A549 (cell line): Measurements from ENCODE around the gene BRI3BP. TPM values are rescaled to one million over a fixed set of nuclear protein-coding genes. Genes with fewer than 3 reads are reported as not detected.
A peak's percentile ranks its signal among the peaks of the same experiment; 100 is the strongest.
"Not testable (repeated sequence)": the region's sequence is repeated elsewhere in the genome, so short reads cannot be mapped to it uniquely, and the experiment has no call there.

Experiments used
- ATAC-seq, 2 experiments: fragments of 200-7000 bp in 1 of 2; fragments of >200 bp in 1 of 2; cut with Nextera tagmentation in 1 of 2; cut with Tn5 transposase in 1 of 2; 3 replicates each; pipeline versions ENCODE4 v1.8.0 to v1.9.1; 2018 to 2020; ENCODE audit warnings: mild to moderate bottlenecking in 1 of 2, moderate library complexity in 1 of 2
- CTCF ChIA-PET: fragments of 300-600 bp; sonication (Branson Sonifier 250); formaldehyde crosslinking; extraction: SDS; loops from one replicate; lab custom pipeline; 2021; ENCODE audit warnings: antibody characterized with exemption, inconsistent platforms; lab: Yijun Ruan, JAX
- POLR2A ChIA-PET: fragments of 350-600 bp; formaldehyde crosslinking; extraction: SDS; loops from one replicate; lab custom pipeline; 2021; ENCODE audit warnings: antibody characterized with exemption, inconsistent platforms; lab: Yijun Ruan, JAX
- DNase-seq, 2 experiments: peaks; one replicate each; pipeline versions ENCODE4 v3.0.0 to v3.0.0-alpha.2; 2011 to 2016; ENCODE audit warnings: low read depth in 1 of 2, low spot score in 1 of 2
- FAIRE-seq: peaks from 2 replicates; lab custom pipeline; 2011; peaks lifted over from hg19 to GRCh38; lab: Jason Lieb, UNC
- H3K27ac ChIP-seq, 2 experiments: fragments of >200 bp; sonication (Bioruptor Twin); formaldehyde crosslinking; 3 replicates each; pipeline ENCODE4 v1.5.1; 2016 to 2017
- H3K4me1 ChIP-seq: fragments of >200 bp; sonication (Bioruptor Twin); formaldehyde crosslinking; 3 replicates; pipeline ENCODE4 v1.6.1; 2016
- H3K4me2 ChIP-seq: fragments of >200 bp; sonication (Bioruptor Twin); formaldehyde crosslinking; 3 replicates; pipeline ENCODE4 v1.6.1; 2016
- H3K4me3 ChIP-seq: fragments of >200 bp; sonication (Bioruptor Twin); formaldehyde crosslinking; 3 replicates; pipeline ENCODE4 v1.5.1; 2016
- H3K9me3 ChIP-seq: fragments of >200 bp; sonication (Bioruptor Twin); formaldehyde crosslinking; 3 replicates; pipeline ENCODE4 v1.6.1; 2016
- E2F6 ChIP-seq: IDR thresholded peaks from 2 replicates; pipeline ENCODE4 v1.6.1; 2012; ENCODE audit warnings: low read depth, borderline replicate concordance
- EP300 ChIP-seq, 2 experiments: fragments of >200 bp; sonication (Bioruptor Twin); formaldehyde crosslinking; IDR thresholded peaks; 2 replicates in 1 of 2; 3 replicates in 1 of 2; pipeline ENCODE4 v1.6.1; 2016 to 2017
- FOXS1 ChIP-seq: fragments of 250-450 bp; sonication (Bioruptor Pico); IDR thresholded peaks from 2 replicates; pipeline ENCODE4 v1.5.0; 2020; ENCODE audit warnings: mild to moderate bottlenecking, moderate library complexity
- HES2 ChIP-seq: fragments of >200 bp; sonication (Bioruptor Twin); formaldehyde crosslinking; IDR thresholded peaks from 2 replicates; pipeline ENCODE4 v1.6.1; 2016
- HEYL ChIP-seq: fragments of 250-450 bp; sonication (Bioruptor Pico); IDR thresholded peaks from 2 replicates; pipeline ENCODE4 v1.8.0; 2021; ENCODE audit warnings: mild to moderate bottlenecking, moderate library complexity
- HMGXB4 ChIP-seq: fragments of 250-450 bp; sonication (Bioruptor Pico); IDR thresholded peaks from 2 replicates; pipeline ENCODE4 v1.5.0; 2021; ENCODE audit warnings: mild to moderate bottlenecking, moderate library complexity, borderline replicate concordance
- KDM1A ChIP-seq: fragments of 200-600 bp; sonication (generic); IDR thresholded peaks from 2 replicates; pipeline ENCODE4 v1.6.1; 2016; ENCODE audit warnings: low read depth, mild to moderate bottlenecking
- KDM5A ChIP-seq: fragments of 200-600 bp; sonication (generic); IDR thresholded peaks from 2 replicates; pipeline ENCODE4 v1.6.1; 2016; ENCODE audit warnings: antibody characterized with exemption, mild to moderate bottlenecking
- NR3C1 ChIP-seq: fragments of >200 bp; sonication (Bioruptor Twin); formaldehyde crosslinking; IDR thresholded peaks from 3 replicates; pipeline ENCODE4 v1.6.1; 2017
- PBX3 ChIP-seq: IDR thresholded peaks from 2 replicates; pipeline ENCODE4 v1.6.1; 2012
- PHF8 ChIP-seq: fragments of 200-600 bp; sonication (generic); IDR thresholded peaks from 2 replicates; pipeline ENCODE4 v1.6.1; 2016; ENCODE audit warnings: low read depth, mild to moderate bottlenecking, antibody characterized with exemption, moderate library complexity, borderline replicate concordance
- POLR2A ChIP-seq: IDR thresholded peaks from 2 replicates; pipeline ENCODE4 v1.6.1; 2012; ENCODE audit warnings: mild to moderate bottlenecking, low read length
- POLR2AphosphoS2 ChIP-seq: conservative IDR thresholded peaks from 2 replicates; pipeline ENCODE4 v1.6.1; 2012; ENCODE audit warnings: low read length, improper control_type of control experiment, inconsistent platforms
- RAD21 ChIP-seq, 2 experiments: fragments of >200 bp in 1 of 2; sonication (Bioruptor Twin) in 1 of 2; formaldehyde crosslinking in 1 of 2; IDR thresholded peaks in 1 of 2; conservative IDR thresholded peaks in 1 of 2; 2 replicates in 1 of 2; 3 replicates in 1 of 2; pipeline ENCODE4 v1.6.1; 2012 to 2018; ENCODE audit warnings: inconsistent platforms in 1 of 2
- REST ChIP-seq: fragments of 200-600 bp; sonication (generic); IDR thresholded peaks from 2 replicates; pipeline ENCODE4 v1.6.1; 2016; ENCODE audit warnings: antibody characterized with exemption, mild to moderate bottlenecking, moderate library complexity
- RFX5 ChIP-seq: fragments of 450-650 bp; IDR thresholded peaks from 2 replicates; pipeline ENCODE4 v1.7.1; 2014; ENCODE audit warnings: antibody characterized with exemption, mild to moderate bottlenecking, moderate library complexity
- TFCP2L1 ChIP-seq: fragments of 250-450 bp; sonication (Bioruptor Pico); IDR thresholded peaks from 2 replicates; pipeline ENCODE4 v1.5.0; 2021; ENCODE audit warnings: mild to moderate bottlenecking
- ZC3H11A ChIP-seq: fragments of 450-650 bp; IDR thresholded peaks from 2 replicates; pipeline ENCODE4 v1.6.1; 2014; ENCODE audit warnings: antibody characterized with exemption, mild to moderate bottlenecking
- ZFP36 ChIP-seq: fragments of 450-650 bp; IDR thresholded peaks from 2 replicates; pipeline ENCODE4 v1.6.1; 2014; ENCODE audit warnings: borderline replicate concordance; ENCODE audit not compliant: partially characterized antibody
- WGBS: methylation state at CpG from one replicate; pipeline ENCODE4 v1.1.6; 2017; ENCODE audit errors: missing lambda C conversion rate; 5-methylcytosine and 5-hydroxymethylcytosine counted together
- polyA plus RNA-seq, 4 experiments: library from polyadenylated mRNA; depleted of rRNA in 3 of 4; stranded (reverse); fragments of >200 nt; fragmentation: RNase III in 1 of 4; extraction: RNeasy Plus Mini Kit Qiagen cat#74134 plus additional on column Dnase treatment in 1 of 4; gene quantifications; 2 replicates in 3 of 4; 3 replicates in 1 of 4; pipeline ENCODE4 v1.2.3, GENCODE V29; 2011 to 2017

The BRI3BP gene
- polyA plus RNA-seq, 2 of the 4 experiments (the other 2 are of a cell fraction): 25.0 to 25.9 TPM

GRCh38 chr12:125025606-125026235, 32.3 kb downstream of the BRI3BP start:
- Histone ChIP-seq H3K4me3 (no peak overlapping the region), H3K4me2 (no peak overlapping the region), H3K4me1 (no peaks in the 10 kb centered on the region), H3K27ac (no peak overlapping the region), H3K9me3 (0 out of 3 replicates have a peak, but pooled peaks cover 2% of the 10 kb centered on the region)
- DNase-seq (no peak), ATAC-seq (no peak), FAIRE-seq (no peak)
- ChIA-PET CTCF (interaction anchor here (0.6 kb wide), 1 partner anchor 1379 kb away, joined by 4 read pairs; no protein-coding TSS in a partner anchor), POLR2A (no interaction called here)
- TF ChIP-seq REST (no peak), EP300 (IDR thresholded peaks at IDR 0.05) (no peak), HES2 (no peak), POLR2A (no peak), RFX5 (no peak), ZFP36 (no peak), E2F6 (no peak), POLR2AphosphoS2 (no peak), PHF8 (no peak), HEYL (CRISPR knock-in tag) (no peak)
- 86% methylated on average over 9 of the region's 9 CpGs for WGBS

- FAIRE-seq (no peak), ATAC-seq (no peak), DNase-seq (no peak)
- POLR2A ChIA-PET: interaction anchor here (0.7 kb wide), 1 partner anchor 76 kb away, joined by 3 read pairs; no protein-coding TSS in a partner anchor
- Histone ChIP-seq H3K27ac (no peak overlapping the region), H3K4me3 (no peak overlapping the region), H3K4me1 (0 out of 3 replicates have a peak, but pooled peaks cover 3% of the 10 kb centered on the region), H3K9me3 (0 out of 3 replicates have a peak, but pooled peaks cover 1% of the 10 kb centered on the region), H3K4me2 (no peak overlapping the region)
- WGBS: 89% methylated on average over 8 of the region's 8 CpGs
- TF ChIP-seq FOXS1 (CRISPR knock-in tag): no peak
- CTCF ChIA-PET: no interaction called here
Observed at GRCh38 chr12:125028106-125028505, 34.7 kb downstream of the BRI3BP start.

- FAIRE-seq: no peak
Observed at GRCh38 chr12:125029761-125030358, 36.4 kb downstream of the BRI3BP start.

GRCh38 chr12:125031471-125031870, 38.0 kb downstream of the BRI3BP start:
- 95% methylated on average over 9 of the region's 9 CpGs for WGBS

More at GRCh38 chr12:125029761-125030358, 36.4 kb downstream of the BRI3BP start:
- ATAC-seq: no peak
- 98% methylated on average over 7 of the region's 7 CpGs for WGBS
- CTCF ChIA-PET: interaction anchor here (1.3 kb wide), 1 partner anchor 16 kb away, joined by 3 read pairs; no protein-coding TSS in a partner anchor
- TF ChIP-seq TFCP2L1 (no peak), RAD21 (conservative IDR thresholded peaks at IDR 0.05 in 1 of 2, IDR thresholded peaks at IDR 0.05 in 1 of 2) (no peak), HEYL (CRISPR knock-in tag) (no peak), PBX3 (no peak), KDM5A (no peak), KDM1A (no peak), ZC3H11A (no peak), HMGXB4 (CRISPR knock-in tag) (no peak), POLR2A (no peak), NR3C1 (no peak)
- TF ChIP-seq, all 56 proteins: peak for 0
- Histone ChIP-seq H3K4me1 (0 out of 3 replicates have a peak, but pooled peaks cover 5% of the 10 kb centered on the region), H3K4me2 (no peak overlapping the region), H3K9me3 (peaks cover 2% of the 10 kb centered on the region; the same call in 1 of the 3 replicates), H3K27ac (no peak overlapping the region), H3K4me3 (no peak overlapping the region)
- DNase-seq: no peak
- POLR2A ChIA-PET: no interaction called here

More at GRCh38 chr12:125031471-125031870, 38.0 kb downstream of the BRI3BP start:
- H3K4me2 ChIP-seq, CTCF ChIA-PET, H3K4me3 ChIP-seq, H3K9me3 ChIP-seq, DNase-seq, H3K27ac ChIP-seq, H3K4me1 ChIP-seq, FAIRE-seq, POLR2A ChIA-PET: not testable (repeated sequence)
- peak in 1 of 2 experiments; percentile 21; a peak in 2 of 6 replicates for ATAC-seq
